Stimulated activated CD8-positive, alpha-beta memory T cell treated with anti-CD3 and anti-CD28 coated beads, Interleukin-7, amount 100 ng/mL, for 1 hour (primary cell): ENCODE data around the gene RAPGEF4.
"Not testable (repeated sequence)": the region's sequence is repeated elsewhere in the genome, so short reads cannot be mapped to it uniquely, and the experiment has no call there.

ENCODE experiments used
- DNase-seq, 2 donors: peaks; one replicate each; pipeline ENCODE4 v3.0.0-alpha.2; 2020; ENCODE audit warnings: low read depth in 2 of 2

RAPGEF4 gene

DNA sequence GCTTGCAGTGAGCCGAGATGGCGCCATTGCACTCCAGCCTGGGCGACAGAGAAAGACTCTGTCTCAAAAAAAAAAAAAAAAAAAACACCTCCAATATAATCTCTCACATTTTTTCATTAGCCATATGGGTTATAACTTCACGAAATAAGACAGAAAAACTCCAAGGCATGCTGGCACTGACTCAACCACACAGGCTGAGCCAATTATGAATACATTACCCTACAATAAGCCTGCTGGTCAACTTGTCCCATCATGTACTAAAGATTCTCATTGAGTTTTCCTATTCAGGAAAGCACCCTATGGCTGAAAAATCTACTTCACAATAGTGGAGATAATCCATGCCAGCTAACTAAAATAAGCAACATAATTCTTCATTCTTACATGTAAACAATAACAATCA is 327.2 kb downstream of the RAPGEF4 start:
- DNase-seq, result no peak

- no peak for DNase-seq
These were observed 328.6 kb downstream of the RAPGEF4 start for GRCh38 chr2:173064151-173064805.

DNA sequence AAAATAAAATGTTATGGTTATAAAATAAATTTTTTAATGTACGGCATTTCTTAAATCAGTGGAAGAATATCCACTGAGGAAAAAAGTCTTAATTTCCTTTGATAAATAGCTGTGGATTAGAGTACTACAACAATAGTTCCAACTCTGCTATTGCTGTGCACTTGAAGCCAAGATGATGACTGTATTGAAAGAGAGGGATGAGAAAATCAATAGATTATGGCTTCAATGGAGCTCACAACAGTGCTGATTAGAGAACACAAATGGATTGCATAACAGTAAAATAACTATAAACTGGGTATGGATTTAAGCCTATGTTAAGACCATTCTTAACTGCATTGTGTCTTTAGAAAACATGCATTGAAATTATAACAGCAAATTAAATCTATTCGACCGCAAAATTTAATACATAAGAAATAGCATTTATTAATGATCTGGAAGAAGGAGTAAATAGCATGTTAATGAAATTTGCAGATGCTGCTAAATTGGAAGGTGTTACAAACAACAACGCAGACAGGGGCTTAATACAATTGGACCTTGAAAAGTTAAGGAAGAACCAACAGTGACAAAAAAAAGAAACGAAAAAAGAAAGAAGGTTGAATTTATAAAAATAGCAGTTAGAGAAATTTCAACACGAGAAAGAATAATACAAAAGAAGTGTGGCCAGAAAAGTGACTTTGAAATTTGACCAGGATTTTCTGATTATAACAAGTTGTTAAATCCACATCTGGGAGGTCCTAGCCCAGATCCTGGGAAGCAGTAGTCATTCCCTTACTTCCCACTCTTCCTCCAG is 331.4 kb downstream of the RAPGEF4 start:
- no peak for DNase-seq

GRCh38 chr2:173075056-173075780 is 339.6 kb downstream of the RAPGEF4 start:
- DNase-seq, result no peak

DNA sequence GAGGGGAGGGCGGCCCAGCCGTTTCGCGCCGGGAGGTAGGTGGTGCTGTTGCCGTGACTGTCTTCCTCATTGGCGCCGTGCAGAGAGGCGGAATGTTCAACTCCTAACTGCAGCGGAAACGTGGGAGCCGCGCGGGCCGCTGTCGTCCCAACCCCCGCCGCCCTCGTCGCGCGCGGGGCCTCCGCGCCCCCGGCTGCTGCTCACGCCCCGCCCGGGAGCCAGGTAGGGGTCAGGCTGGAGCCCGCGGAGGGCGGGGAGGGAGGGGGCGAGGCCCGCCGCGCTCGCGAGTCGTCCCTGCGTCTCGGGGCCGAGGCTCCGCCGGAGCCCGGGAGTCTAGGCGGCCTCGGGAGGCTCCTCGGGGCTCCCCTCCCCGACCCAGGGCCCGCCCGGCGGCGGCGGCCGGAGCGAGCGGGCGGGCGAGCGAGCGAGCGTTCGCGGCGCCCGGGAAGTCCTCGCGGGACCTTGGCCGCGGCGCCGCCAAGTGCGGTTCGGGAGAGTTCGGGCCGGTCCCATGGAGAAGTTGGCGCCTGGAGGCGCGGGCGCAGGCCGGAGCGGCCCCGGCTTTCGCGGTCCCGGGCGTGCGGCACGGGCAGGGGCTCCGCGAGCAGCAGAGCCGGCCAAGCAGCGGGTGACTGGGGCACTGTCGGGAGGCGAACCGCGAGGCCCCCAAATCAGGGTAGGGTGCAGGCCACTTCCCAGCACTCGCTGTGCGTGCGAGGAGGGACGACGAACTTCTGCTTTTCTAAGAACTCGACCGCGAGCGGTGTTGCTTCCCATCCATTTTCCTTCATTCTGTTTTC is 340.3 kb downstream of the RAPGEF4 start, which contains the start of gene MAP3K20:
TSS of gene MAP3K20 (plus strand) at position 66 of the 800 bp plus-strand sequence. CDS start 15,186 bp downstream, outside the sequence.
- DNase-seq, result no peak

GRCh38 chr2:173076581-173077345 is 341.1 kb downstream of the RAPGEF4 start:
- no peak for DNase-seq

DNA sequence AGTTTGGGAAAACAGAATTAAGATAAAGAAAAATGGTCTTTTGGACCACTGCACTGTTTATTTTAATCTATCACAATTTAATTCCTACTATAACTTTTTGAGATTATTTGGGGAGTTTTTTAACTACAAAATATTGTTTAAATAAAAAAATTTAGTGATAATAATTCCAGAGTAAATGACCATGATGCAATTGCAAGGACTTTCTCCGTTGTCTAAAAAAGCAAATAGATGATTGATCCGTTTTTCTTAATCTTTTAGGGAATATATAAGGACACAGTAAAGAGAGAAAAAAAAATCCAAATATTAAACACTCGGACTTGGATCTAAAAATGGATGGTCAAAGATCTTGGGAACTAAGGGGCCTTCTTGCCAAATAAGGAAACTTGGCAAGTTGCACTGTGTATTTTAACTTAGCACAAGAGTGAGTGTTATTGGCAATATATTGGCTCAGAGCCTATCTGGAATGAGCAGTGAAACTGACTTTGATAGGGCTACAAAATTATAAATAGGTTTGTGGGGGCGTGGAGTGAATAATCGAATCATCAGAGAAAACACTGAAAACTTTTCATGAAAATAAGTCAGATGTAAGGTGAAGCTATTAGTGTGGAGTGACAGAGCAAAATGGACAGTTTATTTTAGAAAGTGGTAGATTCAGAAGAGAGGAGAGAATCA is 342.0 kb downstream of the RAPGEF4 start:
- no peak for DNase-seq

DNA sequence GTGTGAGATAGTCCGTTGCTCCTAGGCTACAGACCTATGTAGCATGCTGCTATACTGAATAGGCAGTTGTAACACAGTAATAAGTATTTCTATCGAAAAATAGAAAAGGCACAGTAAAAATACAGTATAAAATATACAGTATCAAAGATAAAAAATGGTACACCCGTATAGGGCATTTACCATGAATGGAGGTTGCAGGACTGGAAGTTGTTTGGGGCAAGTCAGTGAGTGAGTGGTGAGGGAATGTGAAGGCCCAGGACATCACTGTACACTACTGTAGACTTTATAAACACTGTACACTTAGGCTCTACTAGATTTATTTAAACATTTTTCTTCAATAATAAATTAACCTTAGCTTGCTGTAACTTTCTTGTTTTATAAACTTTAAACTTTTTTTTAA is 343.5 kb downstream of the RAPGEF4 start:
- no peak for DNase-seq

DNA sequence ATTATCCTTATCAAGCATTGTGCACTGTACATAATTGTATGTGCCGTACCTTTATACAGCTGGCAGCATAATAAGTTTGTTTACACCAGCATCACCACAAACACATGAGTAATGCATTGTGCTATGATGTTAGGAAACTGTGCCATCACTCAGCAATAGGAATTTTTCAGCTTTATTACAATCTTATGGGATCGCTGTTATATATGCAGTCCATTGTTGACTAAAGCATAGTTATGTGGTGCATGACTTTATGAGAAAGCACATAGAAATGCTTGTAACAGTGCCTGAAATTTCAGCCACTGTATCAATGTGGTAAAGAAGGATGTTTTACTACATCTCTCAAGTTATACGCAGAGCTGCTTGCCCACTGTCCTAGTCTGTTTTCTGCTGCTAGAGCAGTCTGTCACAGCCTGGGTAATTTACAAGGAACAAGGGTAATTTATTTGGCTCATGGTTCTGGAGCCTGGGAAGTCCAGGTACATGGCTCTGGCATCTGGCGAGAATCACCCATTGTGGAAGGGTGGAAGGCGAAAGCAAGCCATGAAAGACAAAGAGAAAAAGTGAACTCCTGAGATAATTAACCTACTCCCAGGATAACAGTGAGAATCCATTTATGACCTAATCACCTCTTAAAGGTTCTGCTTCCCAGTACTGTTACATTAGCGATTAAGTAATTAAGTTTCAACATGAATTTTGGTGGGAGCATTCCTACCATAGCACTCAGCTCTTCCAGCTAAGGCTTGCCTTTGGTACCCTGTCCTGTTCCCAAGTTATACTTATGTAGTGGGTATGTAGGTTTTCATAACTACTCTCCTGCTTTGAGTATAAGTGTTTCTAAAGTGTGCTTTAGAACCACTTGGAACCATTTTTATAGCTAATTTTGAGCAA is 344.6 kb downstream of the RAPGEF4 start:
- DNase-seq, result no peak

GRCh38 chr2:173086518-173087213 is 351.0 kb downstream of the RAPGEF4 start:
- DNase-seq, result no peak

- DNase-seq, result no peak
These were observed 351.6 kb downstream of the RAPGEF4 start for GRCh38 chr2:173087214-173087581.

DNA sequence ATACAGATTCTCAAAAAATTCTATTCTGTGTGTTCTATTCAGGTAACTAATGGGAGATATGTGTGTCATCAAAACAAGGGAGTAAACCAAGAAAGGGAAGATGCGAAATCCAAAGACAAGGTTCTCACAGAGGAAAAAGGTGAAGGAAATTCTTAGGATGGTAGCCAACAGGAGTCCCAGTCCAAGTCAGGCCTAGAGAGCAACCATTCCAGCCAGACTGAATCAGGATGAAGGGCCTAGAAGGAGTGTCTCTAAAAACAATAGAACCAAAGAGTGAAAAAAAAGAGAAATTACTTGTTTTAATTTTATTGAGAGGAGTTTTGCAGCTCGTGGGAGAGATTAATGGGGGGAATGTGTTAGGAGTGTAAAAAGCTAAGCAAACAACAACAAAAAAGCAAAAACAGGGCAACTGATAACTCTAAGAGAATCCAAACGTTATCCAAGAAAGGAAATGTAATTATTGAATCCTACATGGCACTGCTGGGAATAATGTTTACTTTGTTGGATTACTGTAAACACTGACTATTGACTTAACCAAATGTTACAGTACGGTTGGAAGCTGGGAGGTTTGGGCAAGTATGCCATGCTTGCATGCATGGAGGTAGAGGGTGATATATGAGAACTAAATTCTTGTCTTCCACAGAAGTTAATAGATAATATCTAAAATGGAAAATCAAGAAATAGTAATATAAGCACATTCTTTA is 352.3 kb downstream of the RAPGEF4 start:
- no peak for DNase-seq

- no peak for DNase-seq
These were observed 354.7 kb downstream of the RAPGEF4 start for GRCh38 chr2:173090276-173090877.

DNA sequence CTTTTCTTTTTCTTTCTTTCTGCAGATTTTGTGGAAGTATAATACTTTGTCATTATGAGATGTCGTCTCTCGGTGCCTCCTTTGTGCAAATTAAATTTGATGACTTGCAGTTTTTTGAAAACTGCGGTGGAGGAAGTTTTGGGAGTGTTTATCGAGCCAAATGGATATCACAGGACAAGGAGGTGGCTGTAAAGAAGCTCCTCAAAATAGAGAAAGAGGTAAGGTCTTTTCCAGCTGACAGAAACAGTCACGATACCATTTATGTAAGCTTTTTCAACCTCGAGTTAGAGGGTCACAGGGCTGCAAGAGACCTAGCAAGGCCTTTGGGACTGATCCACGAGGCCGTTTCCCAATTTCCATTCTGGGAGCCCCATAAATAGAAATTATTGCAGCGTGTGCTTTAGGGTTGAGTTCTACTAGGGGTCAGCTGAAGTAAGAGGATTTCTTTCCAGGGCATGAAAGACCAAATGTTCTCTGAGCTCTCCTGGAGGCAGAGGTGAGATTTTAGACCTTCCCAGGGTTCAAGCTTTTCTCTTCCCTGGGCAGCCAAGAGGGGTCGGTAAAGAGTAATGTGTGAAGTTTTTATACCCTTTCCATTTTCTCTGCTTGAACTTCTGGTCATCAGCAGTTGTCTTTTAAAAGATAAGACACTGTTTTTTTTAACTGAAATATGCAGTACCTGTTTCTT is 355.5 kb downstream of the RAPGEF4 start:
- no peak for DNase-seq

DNA sequence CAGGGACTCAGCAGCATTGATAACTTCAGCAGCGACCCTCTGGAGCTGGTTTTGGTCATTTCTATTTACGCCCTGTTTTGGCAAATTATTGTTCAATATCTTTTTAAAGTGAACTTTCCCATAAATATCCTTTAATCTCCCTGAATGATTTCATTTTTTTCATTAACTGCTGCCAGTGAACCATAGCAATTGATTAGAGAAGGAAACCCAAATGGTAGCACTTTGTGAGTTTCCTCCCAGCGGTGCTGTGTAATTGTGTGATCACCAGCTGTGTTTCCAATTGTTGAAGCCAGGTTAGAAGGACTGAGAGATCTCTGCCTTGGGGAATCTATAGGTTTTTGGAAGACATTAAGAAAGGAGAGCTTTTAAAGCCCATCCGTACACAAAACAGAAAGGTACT is 356.3 kb downstream of the RAPGEF4 start:
- DNase-seq, result no peak

DNA sequence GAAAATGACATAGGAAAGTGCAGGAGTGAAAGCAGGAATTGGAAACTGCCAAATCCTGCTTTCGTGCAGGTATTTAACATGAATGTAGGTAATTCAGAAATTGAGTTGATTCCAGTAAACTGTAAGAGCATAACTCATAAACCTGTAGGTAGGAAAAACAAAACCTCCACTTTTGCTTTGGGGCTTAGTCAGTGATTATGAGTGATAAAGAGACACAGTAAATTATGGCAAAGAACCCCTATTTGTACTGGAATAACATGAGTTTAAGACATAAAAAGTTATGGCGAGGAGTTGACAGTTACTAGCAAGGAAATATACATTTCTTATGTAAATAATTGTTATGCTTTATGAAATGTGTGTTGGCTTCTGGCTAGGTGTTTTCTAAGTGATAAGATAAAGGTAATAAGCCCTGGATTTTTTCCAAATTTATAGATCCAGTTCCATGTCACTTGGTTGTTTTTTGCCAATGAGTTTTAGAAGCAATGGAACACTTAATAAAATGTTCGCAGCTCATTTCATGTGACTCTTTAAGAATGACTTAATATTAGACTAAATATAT is 357.3 kb downstream of the RAPGEF4 start:
- no peak for DNase-seq

- DNase-seq, result not testable (repeated sequence)
These were observed 358.0 kb downstream of the RAPGEF4 start for GRCh38 chr2:173093617-173094016.
